ENCODE results near the gene DYSF.

The DYSF gene

GRCh38 chr2:71715241-71715750 is 261.9 kb downstream of the DYSF start:
- no peak for DNase-seq

DNA sequence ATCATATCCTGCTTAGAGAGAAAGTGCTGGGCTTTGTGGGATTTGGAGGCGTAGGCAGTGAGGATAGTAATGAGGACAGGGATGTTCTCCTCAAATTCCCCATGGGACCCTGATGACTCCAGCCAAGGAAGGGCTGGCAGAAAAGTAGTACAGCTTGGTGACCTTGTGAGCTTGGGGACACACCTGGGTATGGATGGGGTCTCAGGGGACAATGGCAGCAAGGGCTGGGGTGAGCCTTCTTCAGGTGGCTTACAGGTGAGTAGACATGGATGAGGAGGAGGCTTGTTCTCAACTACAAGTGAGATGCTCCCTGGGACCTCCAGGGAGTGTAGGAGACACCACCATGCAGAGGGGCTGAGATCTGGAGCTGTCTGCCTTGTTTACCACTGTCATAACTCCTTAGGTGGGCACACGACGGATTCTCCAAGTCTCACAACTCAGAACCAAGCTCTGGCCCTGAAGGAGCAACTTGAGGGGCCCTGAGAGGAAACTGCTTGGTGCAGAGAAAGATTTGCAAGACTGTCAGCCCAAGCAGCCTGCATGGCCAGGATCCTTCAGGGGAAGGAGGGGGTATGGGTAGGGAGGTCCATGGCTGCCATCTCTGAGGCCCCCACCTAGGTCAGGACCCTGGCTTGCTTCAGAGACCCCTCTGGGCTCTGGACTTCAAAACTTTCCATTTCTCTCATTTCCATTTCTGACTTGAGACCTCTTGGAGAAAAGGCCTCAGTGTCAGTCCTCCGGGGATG is 262.8 kb downstream of the DYSF start:
- DNase-seq: no peak

DNA sequence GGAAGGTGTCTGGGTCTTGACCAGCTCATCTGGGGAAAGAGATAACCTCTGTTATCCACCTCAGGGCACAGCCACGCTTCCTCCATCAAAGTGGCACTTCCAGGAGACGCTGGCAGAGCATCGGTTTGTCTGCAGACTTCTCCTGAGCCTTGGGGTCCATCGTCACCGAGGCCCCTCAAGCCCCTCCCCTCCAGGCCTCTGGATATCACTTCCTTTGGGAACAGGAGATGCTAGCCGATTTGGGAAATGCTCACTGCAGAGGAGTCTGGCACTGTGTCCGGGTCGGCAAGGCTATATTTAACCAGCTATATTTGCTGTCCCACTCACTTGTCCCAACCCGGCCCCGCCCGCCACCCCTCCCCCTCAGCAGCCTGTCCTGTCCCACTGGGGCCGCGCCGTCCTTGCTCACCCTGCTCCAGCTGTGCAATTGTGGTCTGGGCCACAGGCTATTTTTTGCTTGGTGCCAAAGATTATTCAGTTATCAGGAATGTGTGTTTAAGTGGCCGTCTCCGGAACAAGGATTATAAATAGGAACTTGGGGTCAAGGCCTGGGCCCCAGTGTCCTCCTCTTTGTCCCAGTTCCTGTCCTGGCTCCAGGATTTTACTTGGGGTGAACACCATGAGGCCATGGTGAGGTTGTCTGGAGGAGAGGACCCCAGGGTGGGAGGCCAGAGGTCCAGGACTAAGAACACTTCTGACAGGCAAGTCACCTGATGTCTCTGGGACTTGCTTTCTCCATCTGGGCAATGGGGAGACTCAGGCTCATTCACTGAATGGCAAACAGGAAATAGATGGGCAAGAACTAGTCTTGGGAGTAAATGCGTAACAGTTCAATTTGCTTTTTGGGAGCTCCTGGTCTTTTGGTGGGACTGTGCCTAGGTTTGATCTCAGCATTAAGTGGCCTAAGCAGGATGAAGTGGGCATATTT is 263.6 kb downstream of the DYSF start:
- no peak for DNase-seq

DNA sequence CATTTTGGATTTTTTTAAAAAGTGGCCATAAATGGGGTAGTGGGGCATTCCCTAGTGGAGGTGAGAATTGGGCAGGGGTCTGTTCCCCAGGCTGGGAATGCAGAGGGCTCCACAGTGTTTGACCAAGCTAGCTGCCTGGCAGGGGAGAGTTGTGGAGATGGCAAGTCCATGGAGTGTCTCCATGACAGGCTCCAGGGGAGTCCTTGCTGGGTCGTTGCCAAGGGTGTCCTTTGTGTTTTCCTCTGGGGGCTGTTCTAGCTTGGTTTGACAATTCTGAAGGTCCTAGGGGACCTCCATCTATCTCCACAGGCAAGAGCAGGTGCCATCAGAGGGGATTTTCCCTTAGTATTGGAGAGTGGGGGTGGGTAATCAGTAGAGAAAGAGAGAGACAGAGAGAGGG is 265.3 kb downstream of the DYSF start:
- DNase-seq: no peak

GRCh38 chr2:71719520-71720282 is 266.3 kb downstream of the DYSF start:
- DNase-seq: no peak

DNA sequence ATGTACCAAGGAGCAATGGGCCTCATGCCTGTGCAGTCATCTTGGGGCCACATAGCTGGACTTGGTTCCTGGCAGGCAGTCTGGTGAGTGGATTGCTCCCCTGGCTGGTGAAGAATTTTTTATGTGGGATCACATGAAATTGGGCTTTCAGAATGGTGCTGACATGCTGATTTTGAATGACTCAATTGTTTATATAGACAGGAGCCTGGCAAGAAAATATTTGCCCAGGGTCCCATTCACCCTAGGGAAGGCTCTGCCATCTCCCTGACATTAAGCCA is 266.9 kb downstream of the DYSF start:
- DNase-seq: no peak

DNA sequence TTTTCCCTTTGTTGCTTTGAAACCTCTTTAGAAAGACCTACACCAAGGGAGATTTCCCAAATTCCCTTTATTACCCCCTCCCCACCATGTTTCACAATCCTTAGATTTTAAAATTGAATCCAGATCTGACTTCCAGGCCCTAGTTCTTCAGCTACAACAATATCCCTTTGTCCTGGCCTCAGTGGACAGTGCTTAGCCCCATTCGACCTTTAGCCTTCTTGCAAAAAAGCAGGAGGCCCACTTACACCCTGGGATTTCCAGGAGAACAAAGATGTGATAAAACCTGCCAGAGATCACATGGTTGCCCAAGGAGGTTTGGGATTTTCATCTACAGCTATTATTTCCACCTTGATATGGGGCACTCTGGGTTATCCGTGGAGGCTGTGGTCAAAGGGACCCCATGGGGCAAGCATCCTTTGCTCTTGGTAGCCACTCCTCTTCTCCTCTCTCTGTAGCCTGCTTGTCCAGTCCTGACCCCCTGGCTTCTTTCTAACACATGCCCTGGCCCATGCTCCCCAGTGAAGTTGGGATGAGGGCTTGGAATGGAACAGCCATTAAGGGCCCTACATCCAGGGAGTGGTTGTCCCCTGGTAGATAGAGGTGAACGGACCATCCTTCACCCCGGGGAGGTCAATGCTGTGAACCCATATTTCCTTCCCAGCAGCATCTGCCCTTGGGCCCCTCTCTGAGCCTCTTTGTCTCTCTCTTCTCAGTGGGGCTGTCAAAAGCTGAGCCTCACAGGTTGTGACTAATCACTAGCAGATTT is 267.4 kb downstream of the DYSF start:
- no peak for DNase-seq

GRCh38 chr2:71721362-71721665 is 268.0 kb downstream of the DYSF start:
- DNase-seq: no peak

DNA sequence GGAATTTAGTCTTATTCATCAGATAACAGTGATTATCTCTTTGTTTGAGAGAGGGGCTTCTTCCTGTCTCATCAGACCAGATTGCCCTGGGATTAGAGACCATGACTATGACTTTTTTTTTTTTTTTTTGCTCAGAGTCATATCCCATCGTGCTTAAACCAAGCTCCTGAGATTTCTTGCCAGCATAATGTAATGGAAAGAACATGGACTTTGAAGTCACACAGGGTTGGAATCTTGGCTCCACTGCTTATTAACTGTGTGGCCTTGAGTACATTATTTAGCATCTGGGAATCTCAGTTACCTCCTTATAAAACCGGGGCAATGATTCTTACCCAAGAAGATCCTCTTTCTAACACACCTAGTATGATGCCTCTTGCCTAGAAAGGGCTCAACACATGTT is 268.3 kb downstream of the DYSF start:
- DNase-seq: no peak

GRCh38 chr2:71722286-71722685 is 268.9 kb downstream of the DYSF start:
- no peak for DNase-seq

GRCh38 chr2:71724793-71725192 is 271.4 kb downstream of the DYSF start:
- DNase-seq: no peak

DNA sequence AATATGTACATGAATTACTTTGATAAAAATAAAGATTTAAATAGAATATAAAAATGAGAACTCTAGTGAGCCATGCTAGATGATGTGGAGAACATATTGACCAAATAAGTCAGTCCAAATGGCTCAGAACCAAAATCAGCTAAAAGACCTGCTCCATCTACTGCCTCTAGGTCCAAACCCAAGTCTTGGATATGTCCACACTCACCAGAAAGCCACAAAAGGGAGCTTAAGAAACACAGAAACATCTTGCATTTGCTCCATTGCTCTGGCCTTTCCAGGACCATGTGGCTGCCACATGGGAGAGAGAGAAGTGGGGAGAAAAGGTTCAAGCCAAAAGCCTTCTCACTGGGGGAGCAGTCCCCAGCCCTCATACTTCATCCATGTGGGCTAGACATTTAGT is 272.5 kb downstream of the DYSF start:
- DNase-seq: no peak

- no peak for DNase-seq
These were observed 274.2 kb downstream of the DYSF start for GRCh38 chr2:71727562-71727961.

- no peak for DNase-seq
These were observed 274.7 kb downstream of the DYSF start for GRCh38 chr2:71728036-71728435.

DNA sequence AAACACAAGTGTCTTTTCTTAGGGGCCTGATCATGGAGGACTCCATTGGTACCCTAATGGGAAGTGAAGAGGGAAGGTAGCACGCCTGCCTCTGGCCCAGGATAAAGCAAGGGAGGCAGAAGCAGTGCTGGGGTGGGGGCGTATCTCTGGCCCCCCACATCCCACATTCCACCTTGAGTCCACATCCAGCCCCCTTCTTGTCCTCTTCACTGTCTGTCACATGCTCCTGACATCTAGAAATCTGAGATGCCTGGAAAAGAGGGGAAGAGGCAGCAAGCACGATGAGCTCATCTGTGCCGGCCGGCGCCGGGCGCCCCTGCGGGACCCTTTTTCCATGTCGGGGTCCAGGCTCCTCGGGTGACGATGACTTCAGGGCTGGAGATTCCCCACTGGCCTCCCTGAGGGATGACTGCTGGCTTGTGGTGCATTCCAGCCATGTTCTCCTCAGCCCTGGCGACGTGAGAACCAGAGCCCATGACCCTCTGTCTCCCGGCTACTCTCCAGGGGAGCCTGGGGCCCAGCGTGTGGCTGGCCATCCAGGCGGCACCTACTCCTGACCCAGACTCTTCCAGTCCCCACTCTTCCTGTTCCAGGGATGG is 277.5 kb downstream of the DYSF start:
- no peak for DNase-seq

GRCh38 chr2:71734620-71735019 is 281.3 kb downstream of the DYSF start:
- DNase-seq: no peak

DNA sequence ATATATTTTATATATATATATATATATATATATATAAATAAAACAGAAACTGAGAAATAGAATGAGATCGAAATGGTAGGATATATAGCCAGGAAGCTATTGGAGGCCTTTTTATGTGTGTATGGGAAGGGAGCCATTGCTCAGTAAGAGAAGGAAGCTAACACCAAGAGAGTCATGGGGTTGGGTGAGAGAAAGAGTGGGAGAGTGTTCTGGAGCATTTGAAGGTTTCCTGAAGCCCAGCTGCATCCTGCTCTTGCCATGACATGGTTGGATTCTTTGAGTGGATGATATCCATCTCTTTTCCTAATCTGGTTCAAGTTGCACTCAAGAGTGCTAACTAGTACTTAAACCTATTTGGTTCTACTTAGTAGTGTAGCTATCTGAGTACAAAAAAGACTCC is 282.3 kb downstream of the DYSF start:
- DNase-seq: no peak
